GM12878 (cell line): ENCODE results near the gene EWSR1.

Experiments
- ATF2 ChIP-seq: IDR thresholded peaks from 2 replicates; pipeline ENCODE4 v1.6.1; 2012; ENCODE audit warnings: low read length, inconsistent platforms
- CEBPZ ChIP-seq: fragments of 150-350 bp; IDR thresholded peaks from 2 replicates; pipeline ENCODE4 v1.6.1; 2016; ENCODE audit warnings: low read depth, low read length
- ETV6 ChIP-seq, 2 experiments: fragments of 450-650 bp in 1 of 2; IDR thresholded peaks in 1 of 2; conservative IDR thresholded peaks in 1 of 2; 2 replicates each; pipeline ENCODE4 v1.6.1; 2014; ENCODE audit warnings: antibody characterized with exemption in 1 of 2, borderline replicate concordance in 1 of 2, low read depth in 1 of 2, mild to moderate bottlenecking in 1 of 2, moderate library complexity in 1 of 2
- EZH2 ChIP-seq: IDR thresholded peaks from 2 replicates; pipeline ENCODE4 v1.6.1; 2012; ENCODE audit warnings: low read depth, mild to moderate bottlenecking, control low read depth, inconsistent platforms, low read length, borderline replicate concordance; ENCODE audit not compliant: control insufficient read depth
- GATAD2B ChIP-seq: fragments of 450-650 bp; conservative IDR thresholded peaks from 2 replicates; pipeline ENCODE4 v1.6.1; 2017; ENCODE audit warnings: low read depth, mild to moderate bottlenecking, moderate library complexity
- PML ChIP-seq: IDR thresholded peaks from 2 replicates; pipeline ENCODE4 v1.6.1; 2012; ENCODE audit warnings: low read length, inconsistent platforms
- POLR2A ChIP-seq: IDR thresholded peaks from 2 replicates; pipeline ENCODE4 v1.6.1; 2011; ENCODE audit warnings: low read depth, mild to moderate bottlenecking, low read length
- POLR2AphosphoS5 ChIP-seq: IDR thresholded peaks from 2 replicates; pipeline ENCODE4 v1.6.1; 2011; ENCODE audit warnings: mild to moderate bottlenecking, low read length, inconsistent platforms
- SIN3A ChIP-seq: IDR thresholded peaks from 2 replicates; pipeline ENCODE4 v1.6.1; 2012; ENCODE audit warnings: low read depth, low read length, improper control_type of control experiment
- ZNF274 ChIP-seq: IDR thresholded peaks from one replicate; pipeline ENCODE4 v1.8.0; 2011; ENCODE audit not compliant: insufficient read length, insufficient read depth
- ZZZ3 ChIP-seq: IDR thresholded peaks from 2 replicates; pipeline ENCODE4 v1.6.1; 2011; ENCODE audit warnings: low read depth; ENCODE audit not compliant: control insufficient read depth, insufficient read length
- TF ChIP-seq, protein P1 (sequence below), 3 experiments: IDR thresholded peaks in 2 of 3; conservative IDR thresholded peaks in 1 of 3; 2 replicates each; pipeline ENCODE4 v1.5.1; 2011; ENCODE audit warnings: low read depth in 3 of 3, low read length in 3 of 3, mild to moderate bottlenecking in 3 of 3, control low read depth in 2 of 3, moderate library complexity in 2 of 3, inconsistent platforms in 1 of 3, mixed read lengths in 1 of 3; ENCODE audit not compliant: control insufficient read depth in 2 of 3, insufficient read depth in 1 of 3; ENCODE audit errors: extremely low read depth in 1 of 3

DNA sequence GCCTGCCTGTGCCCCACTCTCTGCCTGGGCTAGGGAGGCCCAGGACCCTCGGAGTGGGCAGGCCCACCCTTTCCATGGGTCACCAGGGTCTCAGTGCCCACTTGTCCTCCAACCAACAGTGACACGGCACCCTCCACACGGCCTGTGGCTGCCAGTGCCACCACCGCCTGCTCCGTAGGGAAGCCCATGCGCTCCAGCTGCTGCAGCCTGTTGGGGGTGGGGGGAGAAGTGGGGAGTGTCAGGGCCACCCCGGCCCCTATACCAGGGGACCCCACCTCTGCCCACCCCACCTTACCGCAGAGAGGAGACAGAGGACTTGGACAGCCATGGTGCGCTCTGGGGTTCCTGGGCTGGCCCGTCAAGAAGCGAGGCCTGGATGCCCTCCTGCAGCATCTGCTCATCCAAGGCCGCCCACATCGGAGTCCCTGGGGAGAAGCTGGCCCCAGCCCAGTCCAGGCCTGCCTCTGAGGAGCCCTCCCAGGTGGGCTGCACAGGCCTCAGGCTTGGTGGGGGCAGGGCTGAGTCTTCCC lies 8.0 kb upstream of the EWSR1 start:
- no peak for TF ChIP-seq ZZZ3
- no peak; the same call in 1 of the 2 replicates for TF ChIP-seq POLR2A
- TF ChIP-seq, protein P1, sequence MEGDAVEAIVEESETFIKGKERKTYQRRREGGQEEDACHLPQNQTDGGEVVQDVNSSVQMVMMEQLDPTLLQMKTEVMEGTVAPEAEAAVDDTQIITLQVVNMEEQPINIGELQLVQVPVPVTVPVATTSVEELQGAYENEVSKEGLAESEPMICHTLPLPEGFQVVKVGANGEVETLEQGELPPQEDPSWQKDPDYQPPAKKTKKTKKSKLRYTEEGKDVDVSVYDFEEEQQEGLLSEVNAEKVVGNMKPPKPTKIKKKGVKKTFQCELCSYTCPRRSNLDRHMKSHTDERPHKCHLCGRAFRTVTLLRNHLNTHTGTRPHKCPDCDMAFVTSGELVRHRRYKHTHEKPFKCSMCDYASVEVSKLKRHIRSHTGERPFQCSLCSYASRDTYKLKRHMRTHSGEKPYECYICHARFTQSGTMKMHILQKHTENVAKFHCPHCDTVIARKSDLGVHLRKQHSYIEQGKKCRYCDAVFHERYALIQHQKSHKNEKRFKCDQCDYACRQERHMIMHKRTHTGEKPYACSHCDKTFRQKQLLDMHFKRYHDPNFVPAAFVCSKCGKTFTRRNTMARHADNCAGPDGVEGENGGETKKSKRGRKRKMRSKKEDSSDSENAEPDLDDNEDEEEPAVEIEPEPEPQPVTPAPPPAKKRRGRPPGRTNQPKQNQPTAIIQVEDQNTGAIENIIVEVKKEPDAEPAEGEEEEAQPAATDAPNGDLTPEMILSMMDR (IDR thresholded peaks at IDR 0.05 in 2 of 3, conservative IDR thresholded peaks at IDR 0.05 in 1 of 3; ENCODE audit: control insufficient read depth in 2 of 3, extremely low read depth in 1 of 3, insufficient read depth in 1 of 3, low read depth in 3 of 3, low read length in 3 of 3), result no peak
- TF ChIP-seq POLR2AphosphoS5, result no peak; the same call in 1 of the 2 replicates
- no peak for TF ChIP-seq ATF2
- TF ChIP-seq CEBPZ, result no peak
- TF ChIP-seq SIN3A, result no peak
- no peak for TF ChIP-seq ZNF274
- TF ChIP-seq ETV6 (conservative IDR thresholded peaks at IDR 0.05 in 1 of 2, IDR thresholded peaks at IDR 0.05 in 1 of 2; ENCODE audit: borderline replicate concordance in 1 of 2, low read depth in 1 of 2), result no peak
- TF ChIP-seq PML, result no peak
- no peak for TF ChIP-seq EZH2
- no peak for TF ChIP-seq GATAD2B
